Epithelial cell of alveolus of lung (primary cell): Measurements from ENCODE around the gene ADCY5. TPM values are rescaled to one million over a fixed set of nuclear protein-coding genes. Genes with fewer than 3 reads are reported as not detected.

Experiments used
- total RNA-seq: library from RNA; depleted of rRNA; stranded (reverse); fragments of >200 nt; gene quantifications from 2 replicates; pipeline ENCODE4 v1.2.1, GENCODE V29; 2015

The ADCY5 gene
- 0.13 and 0.16 TPM in 2 replicates for total RNA-seq

GRCh38 chr3:123448536-123449101 lies at the start of gene ADCY5:
Gene ADCY5, minus strand, starts transcription at chr3:123449090. Its CDS starts 545 bp downstream, at chr3:123448545.

Other genes starting within 250 kb of the ADCY5 start
- gene SEC22A, start 247.1 kb downstream of the ADCY5 start, total RNA-seq: 32.3 and 47.1 TPM in 2 replicates
- 14.1 and 15.5 TPM in 2 replicates for gene HACD2, start 136.0 kb upstream of the ADCY5 start, total RNA-seq